Body of pancreas (tissue), 4 donors: ENCODE measurements around the gene CLEC16A. TPM values are rescaled to one million over a fixed set of nuclear protein-coding genes. Genes with fewer than 3 reads are reported as not detected.

ENCODE experiments used
- ATAC-seq: fragments of 150-250 bp; one replicate; pipeline ENCODE4 v1.9.1; 2016
- DNase-seq, 4 donors: peaks; one replicate each; pipeline ENCODE4 v3.0.0-alpha.2; 2019
- H3K27ac ChIP-seq, 4 donors: fragments of 200-600 bp; sonication (generic); 1 replicate in 3 of 4; 2 replicates in 1 of 4; pipeline versions ENCODE4 v1.5.1 to v1.6.1; 2016 to 2019; ENCODE audit warnings: mild to moderate bottlenecking in 1 of 4, mixed read lengths in 1 of 4, moderate library complexity in 1 of 4
- H3K27me3 ChIP-seq, 2 donors: fragments of 200-600 bp; sonication (generic); one replicate each; pipeline ENCODE4 v1.6.0; 2016; ENCODE audit warnings: mild to moderate bottlenecking in 1 of 2
- H3K36me3 ChIP-seq, 2 donors: fragments of 200-600 bp; sonication (generic); replicated peaks in 1 of 2; 2 replicates each; pipeline ENCODE4 v1.5.1; 2016; ENCODE audit warnings: low read depth in 2 of 2; ENCODE audit not compliant: insufficient read depth in 1 of 2
- H3K4me1 ChIP-seq: fragments of 200-600 bp; sonication (generic); one replicate; pipeline ENCODE4 v1.6.0; 2016
- H3K4me3 ChIP-seq, 2 donors: fragments of 200-600 bp; sonication (generic); 1 replicate in 1 of 2; 2 replicates in 1 of 2; pipeline ENCODE4 v1.5.1; 2016 to 2019
- H3K9me3 ChIP-seq, 3 donors: fragments of 200-600 bp; sonication (generic); 1 replicate in 2 of 3; 2 replicates in 1 of 3; pipeline ENCODE4 v1.5.1; 2016
- POLR2A ChIP-seq, 3 donors: fragments of 450-650 bp; IDR thresholded peaks; one replicate each; pipeline ENCODE4 v1.6.1; 2016; ENCODE audit warnings: antibody characterized with exemption in 3 of 3, mild to moderate bottlenecking in 2 of 3
- WGBS, 2 donors: methylation state at CpG; one replicate each; pipeline ENCODE4 v1.1.5; 2017; 5-methylcytosine and 5-hydroxymethylcytosine counted together
- intact Hi-C: fragments of 100-400 bp; cut with DNase I; formaldehyde crosslinking; loops from one replicate; pipeline ENCODE4 v1.15.1; 2023
- total RNA-seq, 2 donors: library from RNA; depleted of rRNA; stranded (reverse); fragments of >200 nt; gene quantifications; one replicate each; pipeline ENCODE4 v1.1.0, GENCODE V29; 2016
- TF ChIP-seq, protein P1 (sequence below), 7 experiments: fragments of 450-650 bp in 4 of 7; fragments of 200-600 bp in 3 of 7; sonication (generic) in 3 of 7; IDR thresholded peaks; one replicate each; pipeline ENCODE4 v1.5.1; 2016 to 2019; ENCODE audit warnings: antibody characterized with exemption in 7 of 7

The CLEC16A gene
- total RNA-seq, 2 donors from 2014 or later = 15.0 to 21.4 TPM

DNA sequence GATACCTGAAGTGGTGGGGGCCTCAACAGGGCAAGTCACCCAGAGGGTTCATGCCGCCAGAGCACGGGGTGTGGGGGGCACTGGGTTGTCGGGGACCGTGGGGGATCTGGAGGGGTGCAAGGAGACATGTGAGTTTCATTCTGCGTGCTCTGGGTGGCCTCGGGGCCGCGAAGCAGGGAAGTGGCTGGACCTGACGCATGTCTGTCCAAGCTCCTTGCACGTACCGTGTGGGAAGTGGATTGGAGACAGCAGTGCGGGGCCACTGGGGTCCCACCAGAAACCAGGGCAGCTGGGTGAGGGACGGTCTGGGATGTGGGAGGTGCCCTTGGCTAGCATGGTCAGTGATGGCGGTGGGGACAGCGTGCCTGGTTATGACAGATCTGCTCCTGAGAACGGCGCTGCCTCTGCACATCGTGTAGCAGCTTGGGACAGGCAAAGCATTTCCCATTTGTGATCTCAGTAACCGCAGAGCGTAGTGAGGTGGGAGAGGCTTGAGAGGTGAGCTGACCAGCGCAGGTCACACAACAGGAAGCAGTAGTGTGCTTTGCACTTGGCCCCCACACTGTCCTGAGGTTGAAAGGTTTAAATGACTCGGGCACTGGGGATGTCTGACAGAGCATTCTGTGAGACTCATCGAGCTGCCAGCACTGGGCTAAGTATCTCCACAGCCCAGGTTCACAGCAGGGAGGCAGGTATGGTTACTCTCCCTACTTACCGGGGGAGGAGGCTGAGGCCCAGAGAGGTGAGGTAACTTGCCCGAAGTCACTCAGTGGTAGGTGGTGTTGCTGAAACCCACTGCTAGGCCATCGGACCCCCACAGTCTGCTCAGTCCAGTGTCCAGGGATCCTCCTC is 197.3 kb downstream of the CLEC16A start:
- no peak for TF ChIP-seq POLR2A (IDR thresholded peaks at IDR 0.05)
- TF ChIP-seq, protein P1, sequence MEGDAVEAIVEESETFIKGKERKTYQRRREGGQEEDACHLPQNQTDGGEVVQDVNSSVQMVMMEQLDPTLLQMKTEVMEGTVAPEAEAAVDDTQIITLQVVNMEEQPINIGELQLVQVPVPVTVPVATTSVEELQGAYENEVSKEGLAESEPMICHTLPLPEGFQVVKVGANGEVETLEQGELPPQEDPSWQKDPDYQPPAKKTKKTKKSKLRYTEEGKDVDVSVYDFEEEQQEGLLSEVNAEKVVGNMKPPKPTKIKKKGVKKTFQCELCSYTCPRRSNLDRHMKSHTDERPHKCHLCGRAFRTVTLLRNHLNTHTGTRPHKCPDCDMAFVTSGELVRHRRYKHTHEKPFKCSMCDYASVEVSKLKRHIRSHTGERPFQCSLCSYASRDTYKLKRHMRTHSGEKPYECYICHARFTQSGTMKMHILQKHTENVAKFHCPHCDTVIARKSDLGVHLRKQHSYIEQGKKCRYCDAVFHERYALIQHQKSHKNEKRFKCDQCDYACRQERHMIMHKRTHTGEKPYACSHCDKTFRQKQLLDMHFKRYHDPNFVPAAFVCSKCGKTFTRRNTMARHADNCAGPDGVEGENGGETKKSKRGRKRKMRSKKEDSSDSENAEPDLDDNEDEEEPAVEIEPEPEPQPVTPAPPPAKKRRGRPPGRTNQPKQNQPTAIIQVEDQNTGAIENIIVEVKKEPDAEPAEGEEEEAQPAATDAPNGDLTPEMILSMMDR (IDR thresholded peaks at IDR 0.05) = no peak
- Histone ChIP-seq H3K9me3 (no peaks in the 10 kb centered on the region), H3K27me3 (no peaks in the 10 kb centered on the region), H3K27ac (no peak overlapping the region), H3K4me3 (no peak overlapping the region), H3K4me1 (no peaks in the 10 kb centered on the region), H3K36me3 (no peaks in the 10 kb centered on the region)
- DNase-seq (no peak), ATAC-seq (no peak)
- intact Hi-C loops = no loop called here
- 94 to 95% methylated on average over 24 of the region's 26 CpGs for WGBS, 2 donors

GRCh38 chr16:11142261-11142630 is 197.9 kb downstream of the CLEC16A start:
- no peak overlapping the region for H3K4me3 ChIP-seq
- DNase-seq (no peak), ATAC-seq (no peak)
- H3K9me3 ChIP-seq = no peaks in the 10 kb centered on the region
- intact Hi-C loops = no loop called here
- TF ChIP-seq POLR2A (IDR thresholded peaks at IDR 0.05) = no peak
- TF ChIP-seq, protein P1 (IDR thresholded peaks at IDR 0.05) = no peak
- H3K27me3 ChIP-seq = no peaks in the 10 kb centered on the region
- WGBS, 2 donors = 87 to 90% methylated on average over 7 of the region's 7 CpGs
- H3K36me3 ChIP-seq = no peaks in the 10 kb centered on the region
- no peaks in the 10 kb centered on the region for H3K4me1 ChIP-seq
- H3K27ac ChIP-seq = no peak overlapping the region

GRCh38 chr16:11142951-11143350 is 198.6 kb downstream of the CLEC16A start:
- ATAC-seq = no peak
- no peaks in the 10 kb centered on the region for H3K27me3 ChIP-seq
- no peak for TF ChIP-seq POLR2A (IDR thresholded peaks at IDR 0.05)
- TF ChIP-seq, protein P1 (IDR thresholded peaks at IDR 0.05) = no peak

DNA sequence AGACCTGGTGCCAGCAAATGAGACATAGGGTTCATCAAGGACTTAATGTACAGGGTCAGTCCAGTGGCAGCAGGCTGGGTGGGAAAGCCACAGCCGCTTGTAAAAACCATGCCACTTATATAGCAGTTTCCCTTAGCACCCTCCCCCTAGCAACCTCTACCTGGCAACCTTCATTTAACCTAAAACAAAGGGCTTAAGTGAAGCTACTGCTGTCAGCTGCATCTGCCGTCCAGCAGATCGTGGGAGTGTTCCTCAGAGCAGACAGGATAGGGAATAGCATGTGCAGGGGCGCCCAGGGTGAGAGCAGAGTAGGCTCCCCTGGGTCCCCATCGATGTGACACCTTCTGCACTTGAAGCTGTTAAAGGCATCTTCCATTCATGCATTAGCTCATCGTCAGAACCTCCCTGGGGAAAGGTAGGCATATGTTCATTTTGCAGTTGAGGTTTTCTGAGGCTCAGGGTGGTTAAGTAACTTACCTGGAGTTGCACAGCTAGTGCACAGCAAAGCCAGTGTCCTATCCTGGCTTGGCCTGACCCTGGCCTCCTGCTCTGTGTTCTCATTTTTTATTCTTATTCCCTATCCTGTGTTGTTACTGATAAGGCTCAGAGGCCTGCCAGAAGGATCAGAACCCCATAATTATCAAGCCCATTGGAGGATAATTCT is 199.1 kb downstream of the CLEC16A start:
- ATAC-seq = no peak
- Histone ChIP-seq H3K27ac (no peak overlapping the region), H3K4me3 (no peak overlapping the region), H3K9me3 (no peaks in the 10 kb centered on the region), H3K36me3 (no peaks in the 10 kb centered on the region), H3K4me1 (no peaks in the 10 kb centered on the region), H3K27me3 (no peaks in the 10 kb centered on the region)
- TF ChIP-seq POLR2A (IDR thresholded peaks at IDR 0.05) = no peak
- TF ChIP-seq, protein P1 (IDR thresholded peaks at IDR 0.05) = no peak
- intact Hi-C loops = no loop called here
- DNase-seq = no peak
- 91 to 92% methylated on average over 5 to 6 of the region's 6 CpGs for WGBS, 2 donors

More at GRCh38 chr16:11142951-11143350, 198.6 kb downstream of the CLEC16A start:
- no peaks in the 10 kb centered on the region for H3K36me3 ChIP-seq
- no peaks in the 10 kb centered on the region for H3K4me1 ChIP-seq
- DNase-seq = no peak
- WGBS, 2 donors = 89 to 96% methylated on average over 6 to 7 of the region's 7 CpGs
- no peaks in the 10 kb centered on the region for H3K9me3 ChIP-seq
- intact Hi-C loops = no loop called here
- H3K27ac ChIP-seq = no peak overlapping the region
- H3K4me3 ChIP-seq = no peak overlapping the region
